Adrenal gland (tissue), 12 donors: Measurements from ENCODE around the gene MAPK7. TPM values are rescaled to one million over a fixed set of nuclear protein-coding genes. Genes with fewer than 3 reads are reported as not detected.

Experiments
- DNase-seq, 7 donors: peaks; one replicate each; pipeline ENCODE4 v3.0.0-alpha.2; 2019 to 2020
- H3K27ac ChIP-seq, 5 donors: fragments of 200-600 bp; sonication (generic) in 4 of 5; 1 replicate in 3 of 5; 2 replicates in 2 of 5; pipeline versions ENCODE4 v1.5.1 to v1.8.0; 2016 to 2020; ENCODE audit warnings: mild to moderate bottlenecking in 1 of 5
- H3K27me3 ChIP-seq: fragments of 200-600 bp; 2 replicates; pipeline ENCODE4 v1.8.0; 2021
- H3K36me3 ChIP-seq, 2 donors: fragments of 200-600 bp; replicated peaks in 1 of 2; 1 replicate in 1 of 2; 2 replicates in 1 of 2; pipeline versions ENCODE4 v1.5.1 to v1.8.0; 2018 to 2022
- H3K4me1 ChIP-seq, 2 donors: fragments of 200-600 bp; replicated peaks in 1 of 2; 1 replicate in 1 of 2; 2 replicates in 1 of 2; pipeline versions ENCODE4 v1.5.1 to v1.8.0; 2018 to 2021
- H3K4me3 ChIP-seq, 4 donors: fragments of 200-600 bp; sonication (generic) in 3 of 4; one replicate each; pipeline ENCODE4 v1.5.1; 2016 to 2018
- H3K9me3 ChIP-seq, 3 donors: fragments of 200-600 bp; sonication (generic) in 1 of 3; replicated peaks in 1 of 3; 1 replicate in 2 of 3; 2 replicates in 1 of 3; pipeline versions ENCODE4 v1.5.1 to v1.8.0; 2016 to 2021
- POLR2A ChIP-seq, 2 donors: fragments of 450-650 bp; IDR thresholded peaks; one replicate each; pipeline ENCODE4 v1.6.1; 2017; ENCODE audit warnings: antibody characterized with exemption in 2 of 2, mild to moderate bottlenecking in 2 of 2, moderate library complexity in 1 of 2
- WGBS, 4 donors: extraction: QIAGEN DNeasy Blood & Tissue Kit in 2 of 4; methylation state at CpG; one replicate each; pipeline versions ENCODE4 v1.1.5 to v1.1.7; 2013 to 2017; 5-methylcytosine and 5-hydroxymethylcytosine counted together
- intact Hi-C, 2 donors: fragments of 100-400 bp; cut with DNase I; formaldehyde crosslinking; loops; one replicate each; pipeline versions ENCODE4 v1.14.1 to v1.15.0; 2022 to 2023
- polyA plus RNA-seq, 3 donors: library from polyadenylated mRNA; stranded (reverse); fragments of 200-250 nt in 2 of 3; fragments of 350-450 nt in 1 of 3; fragmentation: Illumina TruSeq in 1 of 3; extraction: RNeasy Lipid Tissue Mini Kit (QIAGEN cat#74804) in 1 of 3; gene quantifications; one replicate each; pipeline ENCODE4 v1.2.3, GENCODE V29; 2013 to 2014
- total RNA-seq, 9 donors: library from RNA; depleted of rRNA in 4 of 9; stranded (reverse); fragments of >200 nt in 4 of 9; fragments of 120-200 nt in 1 of 9; fragmentation: NEBNext Ultra II Directional in 1 of 9; extraction: Animal tissue kit (Norgen Biotek cat#: 25700) in 1 of 9; gene quantifications; one replicate each; pipeline versions ENCODE4 v1.1.0 to v1.2.4, GENCODE V29; 2013 to 2023
- TF ChIP-seq, protein P1 (sequence below), 6 experiments: fragments of 450-650 bp in 4 of 6; fragments of 200-600 bp in 2 of 6; sonication (generic) in 1 of 6; IDR thresholded peaks; 1 replicate in 5 of 6; 2 replicates in 1 of 6; pipeline versions ENCODE4 v1.5.1 to v1.8.0; 2016 to 2021; ENCODE audit warnings: antibody characterized with exemption in 6 of 6, mild to moderate bottlenecking in 2 of 6, moderate library complexity in 1 of 6
- donor health status: healthy with polysubstance abuse.
- donor health status: Bipolar disorder and iron deficiency.
- donor health status: DM: yes; HTN: yes; CAD: no.
- donor health status: DM: no; HTN: no; CAD: no.
- donor health status: DM: no; HTN: no; CAD: no.
- donor health status: DM: yes; HTN: yes; CAD: no.

MAPK7 gene
- total and polyA plus RNA-seq, 12 donors: 7.6 to 223 (median 44.6) TPM

DNA sequence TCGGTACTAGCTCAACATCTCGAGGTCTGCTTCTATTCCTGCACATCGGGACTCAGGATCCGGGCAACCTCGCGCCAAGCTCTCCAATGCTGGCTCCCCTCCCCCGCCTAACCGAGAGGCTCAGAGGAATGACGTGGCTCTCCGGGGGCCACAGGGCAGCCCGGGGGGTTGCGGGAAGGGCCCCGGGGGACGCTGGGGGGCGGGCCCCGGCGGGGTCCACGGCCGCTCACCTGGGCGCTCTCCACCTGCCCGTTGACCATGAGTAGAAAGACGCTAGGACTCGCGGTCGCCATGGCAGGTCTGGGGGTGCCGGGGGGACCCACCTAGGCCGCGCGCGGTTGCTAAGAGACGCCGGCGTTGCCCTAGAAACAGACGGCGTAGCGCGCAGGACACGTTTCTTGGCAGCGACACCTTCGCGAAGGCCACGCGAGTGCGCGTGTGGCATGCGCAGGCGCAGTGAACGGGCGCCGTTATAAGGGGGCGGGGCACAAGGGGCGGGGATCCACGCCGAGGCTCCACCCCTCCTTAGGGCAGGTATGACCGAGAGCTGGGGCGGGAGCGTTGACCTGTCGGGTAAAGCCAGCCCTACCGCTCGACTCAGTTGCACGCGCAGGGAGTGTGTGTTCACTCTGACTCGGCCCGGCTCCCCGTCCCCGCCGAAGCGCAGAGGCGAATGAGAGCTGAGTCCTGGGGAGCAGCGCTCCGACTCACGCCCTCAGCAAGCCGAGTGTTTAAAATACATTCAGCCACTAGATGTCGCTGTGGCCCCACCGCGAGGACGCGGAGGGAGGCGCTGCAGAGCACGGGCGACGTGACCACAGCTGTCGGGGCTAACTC lies 15.8 kb upstream of the MAPK7 start, which contains the start of gene B9D1:
Gene B9D1, minus strand, starts transcription at position 447 of the 837 bp plus-strand sequence. Its CDS starts 154 bp downstream, at position 293.
- peak within 1 kb of the TSS in 2 of 4 donors; percentile 53 to 88 for H3K4me3 ChIP-seq
- no peaks in the 10 kb centered on the region for H3K27me3 ChIP-seq
- no peaks in the 10 kb centered on the region for H3K9me3 ChIP-seq
- no peaks in the 10 kb centered on the region for H3K36me3 ChIP-seq
- WGBS, 4 donors: 0% methylated on average over 9 to 83 of the region's 83 CpGs
- intact Hi-C loops: loop anchor here (2.0 to 10.0 kb wide), 4 partner anchors 84 to 402 kb away; no protein-coding TSS in a partner anchor
- peaks cover 12 to 14% of the 10 kb centered on the region in 2 donors for H3K4me1 ChIP-seq
- DNase-seq: peak; percentile 93 to 98 (median 95)
- TF ChIP-seq, protein P1, sequence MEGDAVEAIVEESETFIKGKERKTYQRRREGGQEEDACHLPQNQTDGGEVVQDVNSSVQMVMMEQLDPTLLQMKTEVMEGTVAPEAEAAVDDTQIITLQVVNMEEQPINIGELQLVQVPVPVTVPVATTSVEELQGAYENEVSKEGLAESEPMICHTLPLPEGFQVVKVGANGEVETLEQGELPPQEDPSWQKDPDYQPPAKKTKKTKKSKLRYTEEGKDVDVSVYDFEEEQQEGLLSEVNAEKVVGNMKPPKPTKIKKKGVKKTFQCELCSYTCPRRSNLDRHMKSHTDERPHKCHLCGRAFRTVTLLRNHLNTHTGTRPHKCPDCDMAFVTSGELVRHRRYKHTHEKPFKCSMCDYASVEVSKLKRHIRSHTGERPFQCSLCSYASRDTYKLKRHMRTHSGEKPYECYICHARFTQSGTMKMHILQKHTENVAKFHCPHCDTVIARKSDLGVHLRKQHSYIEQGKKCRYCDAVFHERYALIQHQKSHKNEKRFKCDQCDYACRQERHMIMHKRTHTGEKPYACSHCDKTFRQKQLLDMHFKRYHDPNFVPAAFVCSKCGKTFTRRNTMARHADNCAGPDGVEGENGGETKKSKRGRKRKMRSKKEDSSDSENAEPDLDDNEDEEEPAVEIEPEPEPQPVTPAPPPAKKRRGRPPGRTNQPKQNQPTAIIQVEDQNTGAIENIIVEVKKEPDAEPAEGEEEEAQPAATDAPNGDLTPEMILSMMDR (IDR thresholded peaks at IDR 0.05): peak; percentile 97 to 100 (median 100)
- peak; percentile 44 to 48 for TF ChIP-seq POLR2A (IDR thresholded peaks at IDR 0.05)
- peak within 1 kb of the TSS; percentile 77 to 96 (median 91) for H3K27ac ChIP-seq

DNA sequence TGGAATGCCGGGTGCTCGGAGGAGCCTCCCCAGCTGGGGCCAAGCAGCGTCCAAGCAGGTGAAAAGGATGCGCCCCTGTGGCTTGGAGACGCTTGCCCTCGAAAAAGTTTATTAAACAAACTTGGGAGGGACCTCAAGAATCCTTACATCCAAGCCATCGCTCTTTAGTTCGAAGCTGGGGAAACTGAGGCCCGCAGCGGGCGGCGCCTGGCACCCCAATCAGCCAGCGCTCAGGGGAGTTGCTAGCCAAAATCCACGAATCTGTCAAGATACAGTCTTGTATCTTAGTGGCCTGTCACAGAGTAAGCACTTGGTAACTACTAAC lies 15.2 kb upstream of the MAPK7 start:
- intact Hi-C loops: loop anchor here (2.0 to 10.0 kb wide), 4 partner anchors 84 to 402 kb away; no protein-coding TSS in a partner anchor
- Histone ChIP-seq H3K27me3 (no peaks in the 10 kb centered on the region), H3K4me3 (peak overlapping the region in 2 of 4 donors; percentile 53 to 88), H3K4me1 (peaks cover 12 to 16% of the 10 kb centered on the region in 2 donors), H3K9me3 (no peaks in the 10 kb centered on the region), H3K36me3 (no peaks in the 10 kb centered on the region), H3K27ac (peak overlapping the region in 4 of 5 donors; percentile 77 to 96 (median 90))
- TF ChIP-seq, protein P1 (IDR thresholded peaks at IDR 0.05): peak in 1 of 6 experiments; percentile 45
- TF ChIP-seq POLR2A (IDR thresholded peaks at IDR 0.05): no peak
- no peak for DNase-seq
- WGBS, 4 donors: 28 to 45% (median 31%) methylated on average over 10 to 14 of the region's 14 CpGs

- no peaks in the 10 kb centered on the region for H3K9me3 ChIP-seq
- H3K27me3 ChIP-seq: no peaks in the 10 kb centered on the region
- H3K4me1 ChIP-seq: peaks cover 12 to 20% of the 10 kb centered on the region in 2 donors
- 64 to 69% (median 68%) methylated on average over 5 to 6 of the region's 6 CpGs for WGBS, 4 donors
- intact Hi-C loops: loop anchor here (2.0 to 10.0 kb wide), 4 partner anchors 83 to 401 kb away; no protein-coding TSS in a partner anchor
- H3K36me3 ChIP-seq: no peaks in the 10 kb centered on the region
- TF ChIP-seq, protein P1 (IDR thresholded peaks at IDR 0.05): no peak
- no peak for TF ChIP-seq POLR2A (IDR thresholded peaks at IDR 0.05)
- DNase-seq: peak in 1 of 7 donors; percentile 22
- H3K27ac ChIP-seq: peak overlapping the region in 1 of 5 donors; percentile 95
- no peak overlapping the region for H3K4me3 ChIP-seq
These were observed 14.8 kb upstream of the MAPK7 start for GRCh38 chr17:19363460-19364035.
